Ovary (tissue), 3 donors: ENCODE data around the gene KISS1.

Experiments used
- CTCF ChIP-seq, 3 donors: fragments of 450-650 bp in 2 of 3; fragments of 200-600 bp in 1 of 3; IDR thresholded peaks; one replicate each; pipeline versions ENCODE4 v1.5.1 to v1.8.0; 2016 to 2022; ENCODE audit warnings: antibody characterized with exemption in 3 of 3, mild to moderate bottlenecking in 1 of 3
- POLR2A ChIP-seq: fragments of 450-650 bp; IDR thresholded peaks from one replicate; pipeline ENCODE4 v1.6.1; 2017; ENCODE audit warnings: antibody characterized with exemption, mild to moderate bottlenecking, moderate library complexity
- donor health status: DM: no; HTN: no; CAD: no.

- TF ChIP-seq CTCF (IDR thresholded peaks at IDR 0.05) (no peak), POLR2A (no peak)
These were observed 24.5 kb downstream of the KISS1 start for GRCh38 chr1:204171751-204172178.
